Globus pallidus (tissue), 1 donor: Measurements from ENCODE around the gene DALRD3.

Experiments used
- DNase-seq: peaks from one replicate; pipeline ENCODE4 v3.0.0-alpha.2; 2015; ENCODE audit warnings: low spot score

Gene DALRD3, protein sequence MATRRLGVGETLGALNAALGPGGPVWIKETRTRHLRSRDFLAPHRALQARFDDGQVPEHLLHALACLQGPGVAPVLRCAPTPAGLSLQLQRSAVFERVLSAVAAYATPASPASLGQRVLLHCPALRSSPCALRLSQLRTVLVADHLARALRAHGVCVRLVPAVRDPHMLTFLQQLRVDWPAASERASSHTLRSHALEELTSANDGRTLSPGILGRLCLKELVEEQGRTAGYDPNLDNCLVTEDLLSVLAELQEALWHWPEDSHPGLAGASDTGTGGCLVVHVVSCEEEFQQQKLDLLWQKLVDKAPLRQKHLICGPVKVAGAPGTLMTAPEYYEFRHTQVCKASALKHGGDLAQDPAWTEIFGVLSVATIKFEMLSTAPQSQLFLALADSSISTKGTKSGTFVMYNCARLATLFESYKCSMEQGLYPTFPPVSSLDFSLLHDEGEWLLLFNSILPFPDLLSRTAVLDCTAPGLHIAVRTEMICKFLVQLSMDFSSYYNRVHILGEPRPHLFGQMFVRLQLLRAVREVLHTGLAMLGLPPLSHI

DNA sequence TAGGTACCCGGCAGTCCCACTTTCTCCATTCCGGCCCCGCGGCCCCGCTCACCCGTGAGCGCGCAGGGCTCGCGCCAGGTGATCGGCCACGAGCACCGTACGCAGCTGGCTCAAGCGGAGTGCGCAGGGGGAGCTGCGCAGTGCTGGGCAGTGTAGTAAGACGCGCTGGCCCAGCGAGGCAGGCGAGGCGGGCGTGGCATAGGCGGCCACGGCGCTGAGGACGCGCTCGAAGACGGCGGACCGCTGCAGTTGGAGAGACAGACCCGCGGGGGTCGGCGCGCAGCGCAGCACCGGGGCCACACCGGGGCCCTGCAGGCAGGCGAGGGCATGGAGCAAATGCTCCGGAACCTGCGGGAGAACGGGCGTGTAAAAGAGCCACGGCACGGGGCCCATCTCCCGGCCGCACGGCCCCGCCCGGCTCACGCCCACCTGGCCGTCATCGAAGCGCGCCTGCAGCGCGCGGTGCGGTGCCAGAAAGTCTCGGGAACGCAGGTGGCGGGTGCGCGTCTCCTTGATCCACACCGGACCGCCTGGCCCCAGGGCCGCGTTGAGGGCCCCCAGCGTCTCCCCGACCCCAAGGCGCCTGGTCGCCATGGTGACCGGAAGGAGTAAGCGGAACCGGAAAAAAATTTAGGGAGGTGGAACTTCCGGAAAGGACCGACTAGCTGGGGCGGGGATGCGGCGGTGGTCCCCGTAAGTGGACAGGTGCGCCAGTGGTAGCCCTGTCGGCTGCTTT lies at the start of gene DALRD3:
Gene DALRD3, minus strand, starts transcription at position 610 of the 736 bp plus-strand sequence. Its CDS starts 16 bp downstream, at position 594.
- DNase-seq, result peak; percentile 65

DNA sequence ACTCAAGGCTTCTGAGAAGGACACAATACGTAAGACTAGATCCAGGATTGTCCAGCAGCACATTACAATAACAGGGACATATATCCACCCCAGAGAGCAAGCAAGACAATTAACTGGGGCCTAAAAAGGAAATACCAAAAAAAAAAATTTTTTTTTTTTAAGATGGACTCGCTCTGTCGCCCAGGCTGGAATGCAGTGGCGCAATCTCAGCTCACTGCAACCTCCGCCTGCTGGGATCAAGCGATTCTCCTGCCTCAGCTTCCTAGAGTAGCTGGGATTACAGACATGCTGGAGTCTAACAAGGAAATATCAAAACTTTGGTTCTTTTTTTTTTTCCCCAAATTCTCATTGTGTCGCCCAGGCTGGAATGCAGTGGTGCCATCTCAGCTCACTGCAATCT lies 39.6 kb upstream of the DALRD3 start:
- no peak for DNase-seq

DNA sequence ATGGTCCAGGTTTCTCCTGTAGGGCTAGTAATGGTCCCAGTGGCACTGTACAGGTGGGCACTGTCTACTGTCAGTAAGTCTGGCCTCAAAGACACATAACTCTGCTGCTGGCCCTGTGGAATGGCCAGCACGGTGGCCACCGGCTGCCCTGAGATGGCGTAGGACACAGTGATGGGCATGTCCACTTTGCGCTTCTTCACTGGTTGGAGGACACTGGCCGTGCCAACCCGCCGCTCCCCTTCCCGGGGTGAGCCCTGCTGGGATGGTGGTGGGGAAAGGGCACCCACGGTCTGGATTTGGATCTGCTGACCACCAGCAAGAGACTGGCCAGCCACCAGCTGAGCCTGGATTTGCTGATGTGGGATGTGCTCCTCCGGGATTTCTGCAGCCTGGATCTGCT lies 38.9 kb upstream of the DALRD3 start:
- DNase-seq, result no peak

DNA sequence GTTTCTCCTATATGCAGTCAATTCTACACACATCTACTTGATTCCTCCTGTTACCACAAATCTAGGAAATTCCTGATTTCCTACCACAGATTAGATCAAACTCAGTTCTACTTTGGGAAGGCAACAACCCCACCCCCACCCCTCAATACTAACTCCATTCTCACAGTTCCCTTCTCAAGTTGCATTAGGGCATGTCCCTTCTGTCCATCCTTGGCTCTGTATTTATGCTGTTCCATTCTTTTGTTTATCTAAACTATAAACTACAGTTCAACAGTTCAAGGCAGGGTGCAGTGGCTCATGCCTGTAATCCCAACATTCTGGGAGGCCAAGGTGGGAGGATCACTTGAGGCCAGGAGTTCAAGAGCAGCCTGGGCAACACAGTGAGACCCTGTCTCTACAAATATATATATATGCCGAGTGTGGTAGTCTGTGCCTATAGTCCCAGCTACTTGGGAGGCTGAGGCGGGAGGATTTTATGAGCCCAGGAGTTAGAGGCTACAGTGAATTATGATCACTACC lies 36.0 kb upstream of the DALRD3 start:
- no peak for DNase-seq

GRCh38 chr3:49053543-49053942 lies 35.2 kb upstream of the DALRD3 start:
- DNase-seq, result no peak

- no peak for DNase-seq
Measured at GRCh38 chr3:49035281-49035680, 16.9 kb upstream of the DALRD3 start.

GRCh38 chr3:49034650-49035049 lies 16.3 kb upstream of the DALRD3 start:
- no peak for DNase-seq

DNA sequence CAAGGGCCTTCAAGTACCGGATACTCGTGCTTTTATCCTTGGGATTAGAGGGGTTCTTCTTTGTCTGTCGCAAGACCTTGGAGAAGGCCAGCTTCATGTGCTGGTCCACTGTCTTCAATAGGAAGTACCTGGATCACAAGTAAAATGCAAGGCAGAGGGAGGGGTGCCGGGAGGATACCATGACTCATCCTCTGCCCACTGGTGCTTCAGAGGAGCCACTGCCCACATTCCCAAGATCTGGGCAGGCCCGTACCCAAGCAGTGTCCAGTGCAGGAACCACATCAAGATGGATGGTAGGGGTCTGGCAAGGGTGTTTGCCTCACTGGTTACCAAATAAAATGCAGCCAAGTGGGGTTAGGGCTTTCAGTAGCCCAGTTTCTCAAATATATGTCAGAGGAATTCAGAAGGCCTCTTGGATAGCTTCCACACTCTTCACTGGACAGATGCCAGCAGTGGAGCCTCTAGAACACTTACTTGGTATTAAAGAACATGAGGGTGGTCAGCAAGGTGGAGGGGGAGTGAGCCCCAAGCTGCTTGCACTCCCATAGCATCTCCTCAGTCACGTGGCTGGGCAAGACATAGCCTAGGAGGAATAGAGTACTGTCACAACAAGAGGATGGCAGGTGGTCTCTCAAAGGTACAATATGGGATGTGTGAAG lies 14.4 kb upstream of the DALRD3 start:
- DNase-seq, result no peak

DNA sequence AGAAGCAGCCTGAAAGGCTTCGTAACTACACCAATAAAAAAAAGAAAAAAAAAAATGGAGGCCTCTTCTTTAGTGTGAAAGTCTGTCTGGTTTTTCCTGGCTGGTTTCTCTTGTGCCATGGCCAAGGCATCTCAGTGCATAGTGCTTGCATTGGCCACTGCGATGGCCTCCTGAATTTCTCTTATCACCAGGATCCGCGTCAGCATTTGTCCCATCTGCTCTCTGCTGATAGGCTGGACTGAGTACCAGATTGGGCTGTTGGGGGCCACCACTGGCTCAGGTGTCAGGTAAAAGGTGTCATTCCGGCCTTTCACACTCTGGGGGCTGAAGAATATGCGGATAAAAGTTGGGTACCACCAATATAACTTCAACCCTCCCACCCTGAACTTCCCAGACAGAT lies 11.9 kb upstream of the DALRD3 start:
- DNase-seq, result no peak

DNA sequence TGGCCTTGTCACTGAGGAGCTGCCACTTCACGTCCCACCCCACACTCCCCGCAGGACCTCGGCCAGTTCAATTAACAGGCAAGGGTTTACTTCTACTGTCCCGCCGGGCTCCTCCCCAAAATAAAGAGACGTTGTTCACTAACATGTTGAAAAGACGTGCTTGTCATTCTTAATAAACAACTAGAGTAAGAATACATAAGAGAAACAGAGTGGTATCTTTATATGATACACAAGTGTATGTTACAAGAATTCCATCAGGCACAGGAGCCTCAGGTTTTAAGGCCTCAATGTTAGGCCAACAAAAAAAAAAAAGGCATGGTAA lies 11.1 kb upstream of the DALRD3 start:
- DNase-seq, result no peak

GRCh38 chr3:49028673-49029562 lies 10.5 kb upstream of the DALRD3 start, which contains the start of gene IMPDH2:
TSS of gene IMPDH2 (minus strand) at chr3:49029398. CDS start at chr3:49029350, 48 bp downstream.
- peak; percentile 95 for DNase-seq

GRCh38 chr3:49028298-49028672 lies 9.9 kb upstream of the DALRD3 start:
- no peak for DNase-seq

DNA sequence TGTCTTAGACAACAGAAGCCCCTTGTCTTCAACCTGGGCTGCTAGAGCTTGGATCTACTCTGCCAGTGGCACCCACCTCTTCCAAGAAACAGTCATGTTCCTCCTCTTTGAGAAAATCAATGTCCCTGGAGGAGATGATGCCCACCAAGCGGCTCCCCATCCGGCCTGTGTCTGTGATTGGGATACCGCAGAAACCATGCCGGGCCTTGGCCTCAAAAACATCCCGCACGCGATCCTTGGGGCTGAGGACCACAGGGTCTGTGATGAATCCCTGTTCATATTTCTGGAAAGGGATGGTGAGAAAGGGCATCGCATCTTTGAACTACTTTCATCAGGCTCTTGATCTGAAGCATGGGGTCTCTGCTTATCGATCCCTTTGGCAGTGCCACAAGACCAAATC lies 9.3 kb upstream of the DALRD3 start:
- DNase-seq, result no peak

DNA sequence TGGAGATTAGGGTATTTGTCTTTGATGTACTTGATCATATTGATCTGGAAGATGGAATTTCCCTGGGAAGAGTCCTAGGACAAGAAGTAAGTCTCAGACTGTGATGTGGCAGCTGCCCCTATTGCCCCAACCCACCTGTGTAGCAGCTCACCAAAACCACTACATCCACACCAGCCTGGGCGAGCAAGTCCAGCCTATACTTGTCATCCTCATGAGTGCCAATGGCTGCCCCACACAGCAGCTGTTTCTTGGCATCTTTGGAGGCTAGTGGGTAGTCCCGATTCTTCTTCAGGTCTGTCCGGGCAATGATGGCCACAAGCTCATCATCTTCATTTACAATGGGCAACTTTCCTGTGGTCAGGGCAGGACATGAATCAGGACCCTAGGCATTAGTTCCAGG lies 8.2 kb upstream of the DALRD3 start:
- DNase-seq, result no peak

DNA sequence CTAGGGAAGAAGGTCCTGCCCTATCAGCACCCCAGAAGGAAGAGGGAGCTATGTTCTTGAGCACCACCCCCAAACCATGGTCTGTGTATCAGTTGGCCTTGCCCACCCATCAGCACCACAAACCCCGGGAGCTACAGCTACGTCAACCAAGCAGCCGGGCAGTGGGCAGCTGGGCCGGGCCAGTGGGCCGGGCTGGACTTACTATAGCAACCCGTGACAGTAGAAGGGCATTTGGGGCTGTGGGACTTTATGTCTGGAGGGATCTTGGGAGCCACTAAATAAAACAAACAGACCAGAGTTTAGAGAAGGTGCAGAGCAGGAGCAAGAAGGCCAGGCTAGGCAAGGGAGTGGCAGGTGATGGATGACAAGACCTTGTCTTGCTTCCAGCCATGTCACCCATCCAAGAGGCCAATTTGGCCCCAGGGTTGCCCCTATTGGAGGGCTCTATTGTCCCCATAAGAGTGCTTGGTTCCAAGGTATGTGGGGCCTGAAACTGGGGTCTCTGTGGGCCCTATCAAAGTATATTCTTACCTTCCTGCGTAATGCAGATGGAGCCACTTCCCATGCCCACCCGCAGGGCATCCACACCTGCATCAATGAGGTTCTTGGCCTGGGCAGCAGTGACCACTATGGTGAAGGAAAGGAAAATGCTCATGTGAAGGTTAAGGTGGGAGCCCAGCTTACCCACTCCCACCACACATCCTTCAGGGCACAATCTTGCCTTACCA lies 7.6 kb upstream of the DALRD3 start:
- DNase-seq, result no peak

- DNase-seq, result no peak
Measured at GRCh38 chr3:49025005-49025792, 6.8 kb upstream of the DALRD3 start.

DNA sequence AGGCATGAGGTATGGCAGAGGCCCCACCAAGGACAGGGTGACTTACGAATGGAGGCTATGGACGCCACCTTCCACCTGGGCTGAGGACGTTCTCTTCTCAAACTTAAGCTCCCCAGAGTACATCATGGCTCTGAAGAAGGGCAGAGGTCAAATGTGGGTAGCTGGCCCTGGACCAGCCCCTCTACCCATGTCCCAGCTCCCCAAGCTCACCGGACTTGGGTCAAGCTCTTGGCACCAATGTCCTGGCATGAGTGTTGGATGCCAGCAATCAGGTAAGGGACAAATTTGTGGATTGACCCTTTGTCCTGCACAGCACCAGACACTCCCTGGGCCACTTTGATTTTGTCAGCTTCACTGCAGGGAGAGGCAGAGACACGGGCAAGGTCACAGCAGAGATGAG lies 6.1 kb upstream of the DALRD3 start:
- no peak for DNase-seq

GRCh38 chr3:49023775-49024174 lies 5.4 kb upstream of the DALRD3 start:
- no peak for DNase-seq

DNA sequence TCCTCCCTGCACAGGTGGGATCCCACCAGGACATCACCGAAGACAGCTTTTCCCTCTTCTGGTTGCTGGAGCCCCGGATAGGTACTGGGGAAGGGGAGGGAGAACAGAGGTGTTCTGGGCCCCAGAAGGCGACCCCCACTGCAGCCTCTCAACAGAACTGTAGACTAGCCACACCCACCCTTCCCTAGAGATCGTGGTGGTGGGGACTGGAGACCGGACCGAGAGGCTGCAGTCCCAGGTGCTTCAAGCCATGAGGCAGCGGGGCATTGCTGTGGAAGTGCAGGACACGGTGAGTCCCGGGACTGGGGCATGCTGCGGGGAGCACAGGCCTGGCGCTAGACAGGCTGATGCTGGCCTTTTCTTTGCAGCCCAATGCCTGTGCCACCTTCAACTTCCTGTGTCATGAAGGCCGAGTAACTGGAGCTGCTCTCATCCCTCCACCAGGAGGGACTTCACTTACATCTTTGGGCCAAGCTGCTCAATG lies 4.3 kb upstream of the DALRD3 start:
- no peak for DNase-seq
